GM21526 (cell line): ENCODE data around the gene LRRC45.

Experiments
- ATAC-seq: cut with Tn5 transposase; IDR thresholded peaks from one replicate; pipeline ENCODE4 v1.9.1; 2021; ENCODE audit warnings: moderate library complexity; ENCODE audit not compliant: unreplicated experiment, low FRiP score

The LRRC45 gene

DNA sequence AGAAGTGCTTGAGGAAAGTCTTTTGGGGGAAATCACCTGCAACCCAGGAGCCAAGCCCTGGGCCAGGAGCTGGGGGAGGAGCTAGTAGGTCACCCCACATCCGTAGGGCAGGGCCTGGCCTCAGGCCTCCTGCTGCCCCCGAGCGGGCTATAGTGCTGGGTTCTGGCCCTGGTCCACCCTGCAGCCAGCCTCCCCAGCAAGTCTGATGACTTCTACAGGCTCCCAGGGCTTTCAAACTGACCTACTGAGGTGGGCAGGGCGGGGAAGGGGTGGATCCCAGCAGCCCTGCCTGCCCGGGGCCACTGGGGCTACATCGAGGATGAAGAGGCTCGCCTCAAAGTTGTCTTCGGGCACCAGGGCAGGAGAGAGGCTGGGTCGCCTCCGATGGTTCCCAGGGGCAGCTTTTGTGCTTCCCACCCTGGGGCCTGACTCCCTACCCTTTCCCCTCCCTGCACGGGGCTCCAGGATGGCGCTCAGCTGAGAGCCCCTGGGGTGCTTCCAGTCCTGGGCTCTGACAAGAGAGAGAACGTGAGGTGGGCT lies 5.4 kb upstream of the LRRC45 start:
- ATAC-seq: no peak

GRCh38 chr17:82018152-82018988 lies 4.7 kb upstream of the LRRC45 start:
- ATAC-seq: no peak

GRCh38 chr17:82018989-82019689 lies 4.0 kb upstream of the LRRC45 start:
- ATAC-seq: no peak

DNA sequence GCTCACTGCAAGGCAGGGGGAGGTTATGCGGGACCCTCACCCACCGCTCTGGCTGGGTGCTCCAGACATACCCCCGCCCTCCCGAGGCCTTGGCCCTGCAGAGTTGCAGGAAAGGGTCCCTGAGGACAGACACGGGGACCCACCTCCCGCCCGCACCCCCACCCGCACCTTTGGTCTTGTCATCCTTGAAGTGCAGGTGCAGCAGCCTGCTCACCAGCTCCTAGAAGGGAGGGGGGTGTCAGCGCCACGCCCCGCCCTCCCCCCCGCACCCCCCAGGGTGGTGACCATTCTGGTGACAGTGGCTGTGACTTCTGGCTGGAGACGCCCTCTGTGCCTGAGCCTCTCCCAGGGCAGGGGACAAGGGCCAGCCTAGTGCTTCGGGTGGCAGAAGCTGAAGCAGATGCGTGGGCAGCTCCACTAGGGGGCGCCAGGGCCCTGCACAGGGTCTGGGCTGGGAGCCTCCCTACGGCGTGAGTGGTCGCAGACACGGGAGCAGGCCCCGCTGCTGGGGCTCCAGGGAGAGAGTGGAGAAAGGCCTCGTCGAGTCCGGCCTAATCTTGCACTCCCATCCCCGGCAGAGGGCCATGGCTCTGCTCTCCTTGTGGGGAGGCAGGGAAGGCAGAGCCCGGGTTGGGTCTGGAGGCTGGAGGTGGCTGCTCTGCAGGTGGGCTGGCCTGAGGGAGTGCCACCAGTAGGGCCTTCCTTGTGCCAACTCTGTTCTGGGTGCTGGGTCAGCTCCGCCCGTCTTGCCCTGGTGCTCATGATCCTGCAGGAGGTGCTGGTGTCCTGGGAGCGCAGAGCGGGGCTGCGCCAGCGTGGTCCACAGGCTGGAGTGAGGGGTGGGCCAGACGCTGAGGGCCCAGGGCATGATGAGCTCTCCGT lies 3.2 kb upstream of the LRRC45 start:
- no peak for ATAC-seq

DNA sequence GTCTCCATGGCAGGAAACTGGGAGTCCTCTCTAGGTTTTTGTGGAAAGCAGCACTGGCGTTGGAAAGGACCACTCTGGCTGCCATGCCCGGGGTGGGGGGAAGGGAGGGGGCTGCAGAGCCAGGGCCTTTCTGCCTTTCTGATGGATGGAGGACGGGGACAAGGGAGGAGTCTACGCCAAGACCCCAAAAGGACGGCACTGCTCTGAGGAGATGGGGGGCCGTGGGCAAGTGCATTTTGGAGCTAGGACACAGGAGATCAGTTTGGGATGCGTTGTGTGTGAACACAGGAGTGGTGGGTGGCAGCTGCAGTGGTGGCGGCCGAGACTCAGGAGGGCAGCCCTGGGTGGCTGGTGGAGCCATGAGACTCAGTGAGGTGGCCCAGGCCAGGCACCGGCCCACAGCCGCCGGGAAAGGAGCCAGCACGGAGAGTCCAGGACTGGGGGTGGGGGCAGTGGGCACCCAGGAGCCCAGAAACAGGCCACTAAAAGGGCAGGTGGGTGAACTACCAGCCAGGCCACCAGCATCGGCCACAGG lies 2.5 kb upstream of the LRRC45 start:
- ATAC-seq: no peak

GRCh38 chr17:82021107-82021899 lies 1.8 kb upstream of the LRRC45 start:
- no peak for ATAC-seq

GRCh38 chr17:82021900-82022309 lies 1.2 kb upstream of the LRRC45 start:
- ATAC-seq: no peak

GRCh38 chr17:82022310-82022980 lies 660 bp upstream of the LRRC45 start, which contains the start of gene CENPX:
TSS of gene CENPX (minus strand) at chr17:82022878. CDS start at chr17:82022861, 17 bp downstream.
- ATAC-seq: peak; percentile 9

GRCh38 chr17:82023447-82024241 lies 539 bp downstream of the LRRC45 start:
- ATAC-seq: no peak

GRCh38 chr17:82024859-82025258 lies 1.8 kb downstream of the LRRC45 start:
- ATAC-seq: no peak

DNA sequence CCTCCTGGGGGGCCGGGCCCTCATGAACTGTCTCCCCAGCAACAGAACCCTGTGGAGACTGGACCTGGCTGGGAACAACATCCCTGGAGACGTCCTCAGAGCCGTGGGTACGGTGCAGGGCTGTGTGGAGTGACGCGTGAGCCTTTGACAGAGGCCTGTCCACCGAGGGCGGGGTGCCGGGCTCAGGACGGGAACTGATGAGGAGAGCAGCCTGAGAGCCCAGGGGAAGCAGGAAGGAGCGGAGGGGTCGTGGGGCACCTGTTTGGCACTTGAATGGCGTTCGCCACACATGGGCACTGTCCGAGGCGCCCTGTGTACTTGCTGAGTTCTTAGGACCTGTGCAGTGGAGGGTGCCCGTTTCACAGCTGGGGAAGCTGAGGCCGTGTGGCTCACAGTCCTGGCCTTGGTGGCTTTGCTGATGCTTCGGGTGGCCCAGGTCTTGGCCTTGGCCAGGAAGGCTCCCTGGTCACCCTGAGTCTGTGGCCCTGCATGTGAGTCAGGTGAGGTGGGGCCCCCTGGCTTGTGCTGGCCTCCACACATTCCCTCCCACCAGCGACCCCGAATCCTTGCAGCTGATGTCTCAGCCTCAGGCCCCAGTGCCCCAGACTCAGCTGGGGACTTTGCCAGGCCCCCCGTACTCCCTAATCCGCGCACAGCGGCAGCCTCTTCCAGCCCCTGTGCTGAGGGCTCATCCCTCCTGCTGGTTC lies 2.4 kb downstream of the LRRC45 start:
- ATAC-seq: no peak

- no peak for ATAC-seq
Measured at GRCh38 chr17:82028246-82028645, 5.1 kb downstream of the LRRC45 start.

GRCh38 chr17:82028966-82029365 lies 5.9 kb downstream of the LRRC45 start:
- ATAC-seq: no peak

- no peak for ATAC-seq
Measured at GRCh38 chr17:82029391-82029790, 6.3 kb downstream of the LRRC45 start.

- no peak for ATAC-seq
Measured at GRCh38 chr17:82029990-82030469, 6.9 kb downstream of the LRRC45 start.

GRCh38 chr17:82030470-82031302 lies 7.6 kb downstream of the LRRC45 start:
- no peak for ATAC-seq
